ENCODE results near the gene PGM1. TPM values are rescaled to one million over a fixed set of nuclear protein-coding genes. Genes with fewer than 3 reads are reported as not detected.
A peak's percentile ranks its signal among the peaks of the same experiment; 100 is the strongest.

The PGM1 gene
- total RNA-seq, 1 donor = 62.2 TPM

GRCh38 chr1:63686696-63687095 is 93.5 kb downstream of the PGM1 start:
- no peak for TF ChIP-seq CTCF (IDR thresholded peaks at IDR 0.05; ENCODE audit: insufficient read depth, low read depth, low read length)
- no peak overlapping the region for H3K4me3 ChIP-seq (ENCODE audit: low read depth, low read length)
- DNase-seq (ENCODE audit: low read depth) = no peak

- DNase-seq (ENCODE audit: low read depth) = peak; percentile 49
- no peak for TF ChIP-seq CTCF (IDR thresholded peaks at IDR 0.05; ENCODE audit: insufficient read depth, low read depth, low read length)
- no peak overlapping the region for H3K4me3 ChIP-seq (ENCODE audit: low read depth, low read length)
Observed at GRCh38 chr1:63688302-63688890, 95.2 kb downstream of the PGM1 start.

- H3K4me3 ChIP-seq (ENCODE audit: low read depth, low read length) = no peak overlapping the region
- DNase-seq (ENCODE audit: low read depth) = peak; percentile 13
- TF ChIP-seq CTCF (IDR thresholded peaks at IDR 0.05; ENCODE audit: insufficient read depth, low read depth, low read length) = no peak
Observed at GRCh38 chr1:63690966-63691700, 97.9 kb downstream of the PGM1 start.

DNA sequence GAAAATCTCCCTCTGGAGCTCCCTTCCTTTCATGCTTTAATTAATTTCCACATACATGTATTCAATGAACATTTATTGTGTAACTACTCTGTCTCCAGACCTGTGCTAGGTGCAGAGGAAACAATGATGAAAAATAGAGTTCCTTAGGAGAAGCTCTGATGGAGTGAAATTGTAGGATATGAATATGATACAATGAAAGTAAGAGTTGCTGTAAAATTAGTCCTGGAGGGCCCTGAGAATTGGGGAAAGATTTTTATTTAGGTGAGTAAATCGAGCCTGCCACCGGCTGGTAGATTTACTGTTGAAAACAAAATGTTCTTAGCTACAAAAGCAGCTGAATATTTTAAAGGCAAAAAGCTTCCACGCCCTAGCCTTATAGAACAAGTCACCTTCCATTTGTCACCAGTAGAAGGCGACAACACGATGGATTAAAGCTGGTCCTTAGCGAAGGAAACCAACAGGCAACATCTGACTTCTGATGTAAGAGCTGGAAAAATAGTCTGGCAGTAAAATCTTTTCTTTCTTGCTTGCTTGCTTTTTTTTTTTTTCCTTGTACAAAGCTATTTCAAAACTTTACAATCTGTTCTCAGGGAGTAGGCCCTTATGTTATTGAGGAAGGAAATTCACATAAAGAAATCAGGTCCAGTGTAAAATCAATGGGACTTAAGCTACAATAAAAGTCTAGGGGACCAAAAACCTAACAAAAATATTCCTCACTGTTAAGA is 98.7 kb downstream of the PGM1 start:
- H3K4me3 ChIP-seq (ENCODE audit: low read depth, low read length) = no peak overlapping the region
- peak; percentile 83 for TF ChIP-seq CTCF (IDR thresholded peaks at IDR 0.05; ENCODE audit: insufficient read depth, low read depth, low read length)
- DNase-seq (ENCODE audit: low read depth) = peak; percentile 97

DNA sequence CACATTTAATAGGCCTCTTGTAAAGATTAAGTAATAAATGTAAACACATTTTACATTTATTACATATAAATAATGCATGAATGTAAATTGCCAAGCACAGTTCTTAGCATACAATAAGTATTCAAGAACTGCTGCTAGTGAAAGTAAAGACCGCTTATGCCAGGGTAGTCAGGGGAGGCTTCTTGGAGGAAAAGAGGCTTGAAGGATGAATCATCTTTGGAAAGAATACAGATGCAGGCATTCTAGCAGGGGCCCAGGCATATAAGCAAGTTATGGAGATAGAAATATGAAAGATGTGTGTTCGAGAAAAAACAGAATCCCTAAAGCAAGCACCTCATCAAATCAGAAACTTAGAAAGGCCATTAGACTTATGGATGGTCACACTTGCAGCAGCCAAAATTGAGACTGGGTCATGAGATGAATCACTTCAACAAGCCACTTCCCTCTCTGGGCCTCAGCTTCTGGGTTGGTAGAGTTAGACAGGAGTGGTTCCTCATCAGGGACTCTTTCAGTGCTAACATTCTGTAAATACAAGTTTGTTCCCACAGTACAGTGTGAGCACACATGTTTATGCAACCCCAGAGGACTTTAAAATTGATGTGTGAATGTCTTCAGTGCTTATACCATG is 100.8 kb downstream of the PGM1 start:
- no peak overlapping the region for H3K4me3 ChIP-seq (ENCODE audit: low read depth, low read length)
- TF ChIP-seq CTCF (IDR thresholded peaks at IDR 0.05; ENCODE audit: insufficient read depth, low read depth, low read length) = no peak
- peak; percentile 61 for DNase-seq (ENCODE audit: low read depth)

DNA sequence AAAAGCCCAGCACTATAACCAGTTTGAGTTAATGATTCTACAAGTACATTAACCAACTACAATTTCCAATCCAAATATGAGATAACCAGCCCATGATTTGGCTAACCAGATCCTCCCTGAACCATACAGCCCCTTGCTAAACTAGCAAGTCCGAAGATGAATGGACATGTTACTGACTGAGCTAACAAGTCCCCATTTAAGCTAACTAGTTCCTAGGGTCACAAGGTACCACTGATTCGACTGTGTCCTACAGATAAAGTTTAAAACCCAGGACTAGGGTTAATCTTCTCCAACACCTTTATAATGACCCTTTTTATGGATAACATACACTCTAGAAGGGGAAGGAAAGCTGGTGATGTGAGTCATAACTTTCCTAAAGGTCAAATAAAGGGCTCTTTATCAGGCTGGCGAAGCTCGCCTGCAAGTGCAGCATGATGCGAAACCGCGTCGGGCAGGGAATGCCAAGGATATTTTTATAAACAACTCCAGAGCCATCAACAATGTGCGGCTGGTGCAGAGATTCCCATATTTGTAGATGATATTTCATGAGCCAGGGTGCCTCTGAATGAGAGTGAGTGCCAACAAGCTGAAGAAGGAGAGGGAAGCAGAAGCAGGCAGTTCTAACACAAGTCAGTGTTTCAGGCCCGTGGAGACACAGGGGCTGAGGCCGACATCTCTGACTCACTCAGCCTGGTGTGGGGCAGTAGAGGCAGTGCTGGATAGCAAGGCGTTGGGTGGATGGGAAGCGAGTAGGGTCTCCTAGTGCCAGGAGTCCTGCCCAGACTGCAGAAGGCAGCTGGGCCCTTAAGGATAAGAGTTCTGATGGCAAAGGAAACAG is 105.0 kb downstream of the PGM1 start:
- no peak for TF ChIP-seq CTCF (IDR thresholded peaks at IDR 0.05; ENCODE audit: insufficient read depth, low read depth, low read length)
- H3K4me3 ChIP-seq (ENCODE audit: low read depth, low read length) = no peak overlapping the region
- DNase-seq (ENCODE audit: low read depth) = peak; percentile 90

All from fibroblast of villous mesenchyme (primary cell).